Activated T-cell treated with anti-CD3 and anti-CD28 coated beads for 24 hours (primary cell): Measurements from ENCODE around the gene TACC2.
"Not testable (repeated sequence)": the region's sequence is repeated elsewhere in the genome, so short reads cannot be mapped to it uniquely, and the experiment has no call there.

Experiments used
- DNase-seq: peaks from one replicate; pipeline ENCODE4 v3.0.0-alpha.2; 2020; ENCODE audit warnings: low read depth

TACC2 gene

DNA sequence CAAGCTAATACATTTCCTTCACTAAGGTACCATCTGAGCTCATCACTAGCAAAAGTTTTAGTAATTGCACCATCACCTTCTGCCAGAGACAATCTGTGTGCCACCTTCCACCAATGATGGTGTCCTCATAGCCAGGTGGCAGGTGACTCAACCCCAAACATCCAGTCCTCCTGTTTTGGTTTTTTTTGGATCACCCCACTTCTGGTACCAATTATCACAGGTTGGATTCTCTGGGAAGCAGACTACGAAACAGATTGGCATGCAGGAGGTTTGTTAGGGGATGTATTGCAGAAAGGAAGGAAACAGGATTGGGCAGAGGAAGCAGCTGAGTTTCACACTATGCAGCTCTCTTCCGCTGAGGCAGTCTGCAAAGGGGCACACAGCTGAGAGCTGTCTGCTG, 4.5 kb upstream of the TACC2 start:
- DNase-seq, result no peak

DNA sequence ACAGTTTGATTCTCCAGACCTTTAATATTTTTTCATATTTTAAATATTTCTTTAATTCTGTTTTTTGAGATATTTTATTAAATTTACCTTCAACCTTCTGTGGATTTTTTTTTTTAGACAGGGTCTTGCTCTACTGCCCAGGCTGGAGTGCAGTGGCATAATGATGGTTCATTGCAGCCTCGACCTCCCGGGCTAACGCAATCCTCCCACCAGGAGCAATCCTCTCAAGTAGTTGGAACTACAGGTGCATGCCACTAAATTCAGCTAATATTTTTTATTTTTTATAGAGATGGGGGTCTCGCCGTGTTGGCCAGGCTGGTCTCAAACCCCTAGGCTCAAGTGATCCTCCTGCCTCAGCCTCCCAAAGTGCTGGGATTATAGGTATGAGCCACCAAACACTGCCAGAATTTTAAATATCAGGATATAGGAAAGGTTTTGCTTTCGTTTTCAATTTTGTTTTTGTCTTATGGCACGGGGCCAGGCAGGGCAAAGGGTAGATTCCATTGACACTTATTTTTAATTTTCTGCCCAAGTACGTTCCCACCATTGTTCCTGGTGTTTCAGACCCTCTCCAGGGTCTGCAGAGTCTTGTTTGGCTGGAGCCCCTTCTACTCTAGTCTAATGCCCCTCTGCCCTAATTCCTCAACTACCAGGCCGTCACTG, 1.2 kb downstream of the TACC2 start:
- no peak for DNase-seq

DNA sequence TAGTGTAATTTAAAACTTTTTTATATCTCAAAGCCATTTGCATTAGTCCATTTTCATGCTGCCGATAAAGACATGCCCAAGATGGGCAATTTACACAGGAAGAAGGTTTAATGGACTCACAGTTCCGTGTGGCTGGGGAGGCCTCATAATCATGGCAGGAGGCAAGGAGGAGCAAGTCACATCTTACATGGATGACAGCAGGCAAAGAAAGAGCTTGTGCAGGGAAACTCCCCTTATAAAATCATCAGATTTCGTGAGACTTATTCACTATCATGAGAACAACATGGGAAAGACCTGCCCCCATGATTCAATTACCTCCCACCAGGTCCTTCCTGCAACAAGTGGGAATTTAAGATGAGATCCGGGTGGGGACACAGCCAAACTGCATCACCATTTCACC, 2.8 kb downstream of the TACC2 start:
- not testable (repeated sequence) for DNase-seq

DNA sequence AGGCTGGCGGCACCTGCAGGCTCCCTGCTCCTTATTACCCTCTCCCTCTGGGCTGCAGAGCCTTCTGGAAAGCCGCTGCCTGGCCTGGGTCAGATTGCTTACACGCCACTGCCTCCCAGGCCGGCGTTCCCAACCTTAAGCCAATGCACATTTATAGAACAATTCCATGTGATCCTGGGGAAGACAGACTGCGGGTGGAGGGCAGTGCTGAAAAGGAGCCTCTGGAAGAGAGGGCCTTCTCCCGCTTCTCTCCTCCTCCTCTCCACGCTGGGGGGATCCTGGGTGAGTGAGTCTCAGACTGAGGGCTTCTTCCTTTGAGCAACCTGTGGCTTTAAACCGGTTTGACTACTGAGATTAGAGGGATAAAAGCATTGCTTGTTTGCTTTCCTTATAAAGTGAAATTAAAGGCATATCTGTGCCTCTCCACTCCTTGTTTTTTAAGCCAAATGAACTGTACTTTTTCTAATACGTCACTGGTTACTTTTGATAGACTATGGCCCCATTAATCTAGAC, 5.5 kb downstream of the TACC2 start:
- no peak for DNase-seq

DNA sequence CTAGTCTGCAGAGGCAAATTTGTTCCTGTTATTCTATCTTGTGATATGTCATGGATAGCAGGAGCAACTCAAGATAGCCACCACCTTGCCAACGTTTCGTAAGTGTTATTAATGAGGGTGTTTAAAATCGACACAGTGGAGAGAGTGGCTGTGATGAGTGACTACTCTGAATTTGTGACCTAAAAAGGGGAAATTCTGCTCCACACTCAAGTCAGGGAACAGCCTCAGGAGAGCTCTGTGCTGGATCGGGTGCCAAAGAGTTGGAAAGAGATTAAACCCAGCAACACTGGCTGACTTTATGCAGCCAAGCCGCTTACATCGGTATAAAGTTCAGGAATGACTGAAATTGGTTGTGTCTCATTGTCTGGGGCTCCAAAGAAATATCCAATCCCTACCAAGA, 9.5 kb downstream of the TACC2 start:
- no peak for DNase-seq

DNA sequence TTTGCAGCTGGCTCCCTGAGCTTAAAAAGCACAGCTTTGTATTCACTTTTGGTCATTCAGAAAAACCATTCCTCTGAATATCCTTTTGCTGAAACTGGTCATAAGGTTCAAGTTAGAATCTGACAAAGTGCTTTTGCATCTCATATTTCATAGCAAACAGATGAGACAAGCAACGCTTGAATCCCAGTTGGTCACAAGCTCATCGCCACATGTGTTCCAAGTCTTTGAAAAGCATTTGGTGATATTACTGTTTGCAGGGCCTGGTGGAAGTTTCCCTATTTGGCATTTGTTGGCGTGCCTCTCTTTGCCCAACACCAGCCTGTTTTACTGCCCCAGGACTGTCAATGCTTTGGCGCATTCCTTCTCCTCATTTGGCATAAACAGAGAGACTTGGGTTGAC, 10.3 kb downstream of the TACC2 start:
- no peak for DNase-seq

DNA sequence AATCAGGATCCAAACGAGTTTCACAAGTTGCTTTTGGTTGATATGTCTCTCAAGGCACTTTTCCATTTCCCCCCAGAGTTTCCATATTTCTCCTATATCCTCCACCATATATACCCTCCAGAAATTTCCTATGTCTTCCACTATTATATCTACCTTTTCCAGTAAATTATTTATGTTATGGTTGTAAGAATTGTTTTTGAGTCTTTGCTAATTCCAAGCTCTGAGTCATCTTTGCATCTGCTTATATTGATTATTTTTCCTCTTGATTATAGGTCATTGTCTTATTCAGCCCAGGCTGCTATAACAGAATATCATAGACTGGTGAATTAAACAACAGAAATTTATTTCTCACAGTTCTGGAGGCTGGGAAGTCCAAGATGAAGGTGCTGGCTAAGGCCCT, 12.7 kb downstream of the TACC2 start:
- DNase-seq, result no peak

DNA sequence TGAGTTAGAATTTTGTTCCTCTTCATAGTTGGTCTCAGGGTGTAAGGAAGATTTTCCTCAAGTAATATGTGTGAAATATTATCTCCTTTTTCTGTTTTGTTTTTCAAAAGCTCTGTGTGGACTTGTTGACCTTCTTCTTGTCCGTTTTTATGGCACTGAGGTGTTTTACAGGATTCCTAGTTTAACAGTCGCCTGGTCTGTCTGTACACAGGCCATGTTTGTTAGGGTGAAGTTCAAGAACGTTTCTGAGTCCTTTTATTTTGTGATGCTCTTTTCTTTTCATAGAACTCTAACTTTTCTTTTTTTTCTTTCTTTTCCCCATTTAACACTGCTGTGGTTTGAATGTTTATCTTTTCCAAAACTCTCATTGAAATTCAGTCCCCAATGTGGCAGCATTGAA, 18.5 kb downstream of the TACC2 start:
- DNase-seq, result no peak

DNA sequence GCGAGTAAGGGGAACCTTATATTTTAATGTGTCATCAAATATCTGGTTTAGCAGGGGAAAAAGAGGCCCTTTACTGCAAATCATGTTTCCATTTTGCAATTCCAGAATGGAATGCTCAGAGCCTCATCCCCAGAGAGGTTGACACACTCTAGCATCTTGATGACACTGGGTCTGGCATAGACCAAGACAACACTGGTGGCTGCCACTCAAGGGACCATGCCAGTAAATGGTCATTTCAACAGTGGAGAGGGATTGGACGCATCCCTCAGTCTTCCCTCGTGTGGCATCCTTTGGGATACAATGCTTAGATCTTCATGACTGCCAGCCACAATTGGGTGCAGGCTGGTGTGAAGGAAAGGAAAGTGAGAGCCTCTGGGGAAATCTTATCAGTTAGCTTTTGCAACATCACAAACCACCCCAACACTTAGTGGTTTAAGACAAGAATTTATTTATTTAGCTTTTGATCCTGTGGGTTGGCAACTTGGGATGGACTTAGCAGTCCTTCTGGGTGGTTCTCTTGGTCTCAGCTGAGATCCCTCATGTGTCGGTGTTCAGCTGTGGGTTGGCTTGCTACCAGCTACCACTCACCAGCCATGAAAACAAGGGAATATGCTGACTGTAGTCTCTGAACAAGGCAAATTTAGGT, 21.6 kb downstream of the TACC2 start:
- DNase-seq, result no peak

DNA sequence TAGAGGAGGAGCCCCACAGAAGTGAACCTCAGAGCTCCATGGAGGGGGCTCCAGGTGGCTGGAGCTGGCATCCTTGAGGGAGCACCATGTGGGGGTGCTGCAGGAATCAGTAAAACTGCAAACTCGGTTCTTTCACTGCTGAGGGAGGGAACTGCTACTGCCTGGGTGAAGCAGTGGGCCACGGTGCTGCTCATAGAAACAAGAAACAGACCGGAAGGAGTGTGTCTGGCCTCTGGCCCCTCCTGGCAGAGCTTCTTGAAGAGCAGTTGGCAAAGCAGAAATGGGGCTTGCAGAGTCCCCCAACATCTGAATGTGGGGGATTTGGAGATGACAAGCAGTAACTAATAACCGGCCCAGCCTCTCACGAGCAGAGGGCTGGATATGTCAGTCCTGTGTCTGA, 23.8 kb downstream of the TACC2 start:
- DNase-seq, result no peak

DNA sequence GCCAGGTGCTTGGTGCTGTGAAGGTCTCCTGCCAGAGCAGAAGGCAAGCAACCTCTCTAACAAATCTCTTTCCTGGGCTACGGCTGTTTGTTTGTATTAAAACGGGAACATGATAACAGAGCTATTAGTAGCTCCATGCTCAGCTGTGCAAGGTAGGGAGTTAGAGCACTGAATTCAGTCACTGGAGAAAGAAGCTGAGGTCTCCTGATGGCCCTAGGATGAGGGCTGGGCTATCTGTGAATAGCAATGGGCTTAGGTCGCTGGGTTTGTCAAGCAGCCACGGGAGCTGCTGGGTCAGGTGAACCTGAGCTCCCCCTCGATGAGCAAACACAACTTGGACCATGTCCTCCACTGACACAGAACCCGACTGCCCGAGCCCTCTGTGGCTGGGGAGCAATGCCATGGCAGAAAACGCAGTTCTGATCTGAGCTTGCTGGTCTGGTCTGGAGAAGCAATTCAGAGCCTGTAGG, 24.4 kb downstream of the TACC2 start:
- DNase-seq, result no peak

DNA sequence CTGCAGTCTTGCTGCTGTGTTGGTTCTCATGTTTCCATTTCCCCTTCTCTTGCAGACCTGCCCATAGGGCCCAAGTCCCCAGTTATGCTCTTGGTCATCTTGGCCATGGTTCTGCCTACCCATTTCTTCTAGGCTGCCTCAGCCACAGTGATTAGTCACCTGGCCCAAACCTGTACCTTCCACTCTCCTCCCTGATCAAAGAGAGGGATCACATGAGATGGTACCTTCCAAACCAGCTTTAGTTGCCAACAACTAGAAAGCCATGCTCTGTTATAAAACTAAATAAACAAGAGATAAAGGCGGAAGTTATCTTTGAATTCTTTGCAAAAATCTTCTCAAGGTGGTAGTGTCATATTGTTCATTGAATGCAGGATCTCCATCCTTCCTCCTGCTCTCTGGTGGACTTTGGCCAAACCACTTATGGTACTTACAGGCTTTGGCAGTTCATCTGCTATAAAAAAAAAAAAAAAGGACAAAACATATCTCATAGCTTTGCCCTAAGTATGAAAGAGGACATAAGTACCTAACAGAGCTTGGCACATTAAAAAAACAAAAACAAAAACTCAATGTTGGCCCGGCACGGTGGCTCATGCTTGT, 25.8 kb downstream of the TACC2 start:
- DNase-seq, result no peak

DNA sequence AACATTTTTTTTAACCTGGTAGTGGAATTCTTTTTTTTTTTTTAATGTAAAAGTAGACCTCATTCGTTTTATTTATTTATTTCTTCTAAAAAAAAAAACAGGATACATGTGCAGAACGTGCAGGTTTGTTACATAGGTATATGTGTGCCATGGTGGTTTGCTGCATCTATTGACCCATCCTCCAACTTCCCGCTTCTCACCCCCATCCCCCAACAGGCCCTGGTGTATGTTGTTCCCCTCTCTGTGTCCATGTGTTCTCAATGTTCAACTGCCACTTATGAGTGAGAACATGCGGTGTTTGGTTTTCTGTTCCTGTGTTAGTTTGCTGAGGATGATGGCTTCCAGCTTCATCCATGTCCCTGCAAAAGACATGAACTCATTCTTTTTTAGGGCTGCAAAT, 29.0 kb downstream of the TACC2 start:
- not testable (repeated sequence) for DNase-seq

DNA sequence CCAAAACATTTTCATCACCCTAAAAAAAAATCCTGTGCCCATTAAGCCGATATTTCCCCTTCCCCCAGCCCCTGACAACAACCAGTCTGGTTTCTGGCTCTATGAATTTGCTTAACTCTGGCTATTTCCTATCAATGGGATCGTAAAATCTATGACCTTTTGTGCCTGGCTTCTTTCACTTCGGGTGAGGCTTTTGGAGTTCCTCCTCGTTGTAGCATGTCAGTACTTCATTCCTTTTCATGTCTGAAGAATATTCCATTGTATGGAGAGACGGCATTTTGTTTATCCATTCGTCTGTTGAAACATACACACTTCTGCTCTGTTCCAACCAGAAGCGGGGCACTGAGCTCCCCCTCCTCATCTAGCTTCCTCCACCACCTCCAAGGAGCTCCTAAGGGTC, 29.5 kb downstream of the TACC2 start:
- no peak for DNase-seq

DNA sequence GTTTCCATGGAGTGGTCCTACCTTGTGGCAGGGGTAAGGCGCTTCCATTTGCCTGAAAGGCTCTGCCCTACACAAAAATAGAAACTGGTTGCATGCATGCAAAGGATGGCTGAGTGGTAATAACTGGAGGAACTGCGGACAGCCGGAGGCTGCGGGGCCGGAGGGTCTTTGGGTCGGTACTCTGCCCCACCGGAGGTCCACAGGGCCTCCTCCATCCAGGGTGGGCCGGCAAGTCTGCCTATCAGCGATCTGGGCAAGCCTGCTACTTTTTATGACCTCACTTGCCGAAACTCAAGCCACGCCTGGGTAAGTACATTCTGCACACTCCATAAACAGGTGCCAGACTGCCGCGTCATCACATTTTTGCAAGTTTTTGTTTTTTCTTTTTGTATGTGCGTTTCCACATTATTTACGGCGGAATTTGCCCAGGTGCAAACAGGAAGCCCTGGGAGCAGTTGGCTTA, 30.0 kb downstream of the TACC2 start:
- DNase-seq, result no peak

DNA sequence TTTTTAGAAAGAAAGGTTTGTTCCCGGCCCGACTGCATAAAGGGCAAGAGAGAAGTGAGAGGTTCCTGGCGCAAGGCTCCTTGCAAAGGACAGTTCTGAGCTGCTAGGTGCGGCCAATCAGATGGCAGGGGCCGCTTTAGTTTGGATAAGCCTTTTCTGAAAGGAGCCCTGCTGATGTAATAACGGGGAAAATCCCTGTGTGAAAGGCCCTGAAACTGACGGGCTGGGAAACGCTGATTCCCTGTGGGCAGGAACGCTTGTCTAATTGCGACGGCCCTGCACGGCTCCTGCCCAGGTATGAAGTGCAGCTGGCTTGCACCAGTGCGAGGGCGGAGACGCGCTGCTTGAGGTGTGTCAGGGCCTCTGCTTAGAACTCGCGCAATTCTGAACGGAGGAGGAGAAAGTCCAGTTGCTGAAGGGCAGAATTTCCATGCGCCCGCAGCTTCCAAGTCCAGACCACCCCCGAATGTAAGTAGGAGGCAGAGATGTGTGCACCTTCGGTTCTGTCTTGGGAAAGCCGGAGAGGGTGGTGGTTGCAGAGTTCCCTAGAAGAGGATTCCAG, 30.5 kb downstream of the TACC2 start:
- DNase-seq, result no peak

DNA sequence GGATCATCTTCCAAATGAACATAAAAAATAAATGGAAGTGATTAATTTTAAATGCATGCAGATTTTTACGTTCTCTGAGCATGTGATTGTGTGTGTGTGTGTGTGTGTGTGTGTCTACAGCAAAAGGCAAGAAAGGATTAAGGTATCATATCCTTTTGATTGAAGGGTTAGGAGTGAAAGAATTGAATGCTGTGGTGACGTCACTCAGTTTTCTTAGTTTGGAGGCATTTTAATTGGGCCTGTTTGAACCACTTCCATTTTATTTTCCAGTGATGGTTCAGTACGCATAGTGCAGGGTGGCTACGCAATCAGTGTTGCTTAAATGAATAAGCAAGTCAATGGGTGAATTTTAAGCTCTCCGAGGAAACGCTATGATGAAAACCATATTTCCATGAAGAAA, 31.3 kb downstream of the TACC2 start:
- no peak for DNase-seq

DNA sequence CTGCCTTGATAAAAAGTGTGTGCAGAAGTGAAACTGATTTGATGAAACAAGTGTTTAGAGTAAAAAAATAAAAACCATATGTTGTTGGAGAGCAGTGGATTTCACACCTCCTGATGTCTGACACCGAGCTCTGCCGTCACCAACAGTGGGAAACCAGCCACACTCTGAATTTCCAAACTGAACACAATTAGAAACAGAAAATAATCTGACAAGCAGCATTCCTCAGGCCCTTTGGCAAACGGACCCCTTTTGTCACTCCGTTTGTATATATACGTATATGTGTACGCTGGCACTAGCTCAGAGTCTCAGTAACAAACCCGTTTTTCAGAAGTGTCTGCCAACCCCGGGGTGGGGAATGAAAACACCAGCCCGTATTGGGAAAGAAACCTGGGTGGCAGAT, 32.4 kb downstream of the TACC2 start:
- no peak for DNase-seq

DNA sequence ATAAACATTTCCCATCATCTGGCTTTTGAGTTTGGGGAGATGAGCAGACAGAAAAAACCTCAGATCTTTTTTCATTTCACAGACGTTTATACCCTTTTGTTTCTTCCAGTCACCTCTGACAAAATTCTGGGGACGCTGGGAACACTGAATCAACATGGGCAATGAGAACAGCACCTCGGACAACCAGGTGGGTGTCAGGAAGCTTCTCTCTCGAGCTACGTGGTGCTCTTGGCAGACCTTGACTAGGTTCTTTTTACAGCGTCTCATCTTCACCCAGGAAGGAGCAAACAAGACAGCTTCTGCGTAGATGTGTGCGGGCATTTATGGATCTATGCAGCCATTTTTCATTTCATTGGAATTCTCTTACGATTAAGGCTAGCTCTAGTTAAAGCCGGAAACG, 32.9 kb downstream of the TACC2 start:
- no peak for DNase-seq

DNA sequence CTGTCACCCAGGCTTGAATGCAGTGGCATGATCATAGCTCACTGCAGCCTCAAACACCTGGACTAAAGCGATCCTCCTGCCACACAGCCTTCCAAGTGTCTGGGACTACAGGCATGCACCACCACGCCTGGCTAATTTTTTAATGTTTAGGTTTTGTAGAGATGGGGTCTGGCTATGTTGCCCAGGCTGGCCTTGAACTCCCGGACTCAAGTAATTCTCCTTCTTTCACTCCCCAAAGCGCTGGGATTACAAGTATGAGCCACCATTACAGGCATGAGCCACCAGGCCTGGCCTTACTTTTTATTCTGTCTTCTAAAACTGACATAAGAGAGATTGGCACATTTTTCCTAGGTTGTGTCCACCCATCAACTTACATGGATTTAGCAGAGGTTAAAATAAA, 33.3 kb downstream of the TACC2 start:
- DNase-seq, result no peak

DNA sequence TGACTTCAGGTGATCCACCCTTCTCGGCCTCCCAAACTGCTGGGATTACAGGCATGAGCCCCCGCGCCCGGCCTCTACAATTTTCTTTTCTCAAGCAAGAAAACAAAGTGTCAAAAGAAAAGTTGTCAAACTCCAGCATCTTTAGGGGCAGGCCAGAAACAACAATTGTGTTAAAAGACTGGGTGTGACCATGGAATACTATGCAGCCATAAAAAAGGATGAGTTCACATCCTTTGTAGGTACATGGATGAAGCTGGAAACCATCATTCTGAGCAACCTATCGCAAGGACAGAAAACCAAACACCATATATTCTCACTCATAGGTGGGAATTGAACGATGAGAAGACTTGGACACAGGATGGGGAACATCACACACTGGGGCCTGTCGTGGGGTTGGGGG, 34.3 kb downstream of the TACC2 start:
- not testable (repeated sequence) for DNase-seq

DNA sequence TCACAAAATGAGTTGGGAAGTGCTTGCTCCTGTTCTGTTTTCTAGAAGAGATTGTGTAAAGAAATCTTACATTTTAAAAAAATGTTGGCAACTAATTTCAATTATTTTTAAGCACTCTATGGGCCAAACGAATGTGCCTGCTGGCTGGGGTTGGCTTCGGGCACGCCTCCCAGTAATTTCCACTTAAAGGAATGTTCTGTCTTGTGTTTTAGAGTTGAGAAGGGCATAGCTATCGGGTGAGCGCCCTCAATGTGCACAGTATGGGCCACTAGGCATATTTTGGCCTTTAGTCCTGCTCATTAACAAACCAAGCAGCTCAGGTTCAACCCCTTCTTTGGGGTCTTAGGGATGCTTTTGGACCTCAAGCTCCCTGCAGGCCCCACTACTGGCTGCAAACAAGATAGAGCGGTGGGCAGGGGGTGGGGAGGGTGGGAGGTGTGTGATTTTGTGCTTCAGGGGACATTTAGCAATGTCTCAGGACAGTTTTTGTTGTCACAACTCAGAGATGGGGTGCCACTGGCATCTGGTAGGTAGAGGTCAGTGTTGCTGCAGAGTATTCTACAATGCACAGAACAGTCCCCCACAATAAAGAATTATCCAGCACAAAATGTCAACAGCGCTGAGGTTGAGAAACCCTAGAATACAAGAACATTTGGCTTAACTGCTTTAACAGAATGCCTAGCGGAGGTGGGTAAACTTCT, 40.7 kb downstream of the TACC2 start:
- no peak for DNase-seq

DNA sequence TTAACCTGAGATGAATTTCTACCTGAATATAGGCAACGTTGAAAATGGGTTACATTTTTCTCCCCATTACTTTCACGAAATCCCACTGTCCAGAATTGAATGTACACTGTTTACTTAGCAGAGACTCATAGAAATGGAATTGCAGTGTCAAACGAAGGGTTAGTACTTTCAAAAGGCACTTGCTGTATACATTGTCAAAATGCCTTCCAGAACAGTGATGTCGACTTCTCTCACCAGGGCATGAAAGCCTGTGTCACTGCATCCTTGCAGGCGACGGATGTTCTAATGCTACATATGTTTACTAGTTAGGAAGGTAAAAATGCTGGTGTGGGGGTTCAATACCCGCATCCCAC, 41.2 kb downstream of the TACC2 start:
- DNase-seq, result no peak
